ENCODE data around the gene EIF2AK2. TPM values are rescaled to one million over a fixed set of nuclear protein-coding genes. Genes with fewer than 3 reads are reported as not detected.

The EIF2AK2 gene
- total and polyA plus RNA-seq, 2 experiments from 2014 or later, result 33.8 to 35.5 TPM

DNA sequence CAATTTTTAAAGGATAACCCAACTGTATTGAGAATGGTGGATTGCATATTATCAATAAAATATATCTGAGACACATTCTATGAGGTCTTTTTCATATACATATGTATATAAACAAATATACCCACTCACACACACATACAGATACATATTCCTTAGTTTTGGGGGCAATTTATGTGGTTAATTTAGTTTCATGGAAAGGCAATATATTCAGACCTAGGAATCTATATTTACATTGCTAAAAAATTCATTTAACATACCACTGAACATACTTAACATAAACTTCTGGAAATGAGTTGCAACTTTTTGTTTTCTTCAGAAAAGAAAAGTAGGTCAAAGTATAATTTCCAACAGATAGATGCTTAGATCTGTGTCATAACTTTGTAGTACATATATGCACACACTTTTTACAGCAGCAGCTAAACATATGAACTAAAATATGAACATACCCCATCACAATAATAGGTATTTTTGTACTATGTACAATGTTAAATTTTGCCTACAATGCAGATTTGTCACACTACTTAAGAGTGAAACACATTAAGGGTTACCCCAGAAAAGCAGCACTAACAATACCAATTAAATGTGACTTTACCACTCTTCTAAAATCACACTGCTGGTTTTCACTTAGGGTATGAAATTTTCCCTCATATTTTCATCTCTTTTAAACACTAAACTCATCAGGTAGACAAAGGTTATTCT lies 95.6 kb downstream of the EIF2AK2 start (continued):
- TF ChIP-seq, protein P1, sequence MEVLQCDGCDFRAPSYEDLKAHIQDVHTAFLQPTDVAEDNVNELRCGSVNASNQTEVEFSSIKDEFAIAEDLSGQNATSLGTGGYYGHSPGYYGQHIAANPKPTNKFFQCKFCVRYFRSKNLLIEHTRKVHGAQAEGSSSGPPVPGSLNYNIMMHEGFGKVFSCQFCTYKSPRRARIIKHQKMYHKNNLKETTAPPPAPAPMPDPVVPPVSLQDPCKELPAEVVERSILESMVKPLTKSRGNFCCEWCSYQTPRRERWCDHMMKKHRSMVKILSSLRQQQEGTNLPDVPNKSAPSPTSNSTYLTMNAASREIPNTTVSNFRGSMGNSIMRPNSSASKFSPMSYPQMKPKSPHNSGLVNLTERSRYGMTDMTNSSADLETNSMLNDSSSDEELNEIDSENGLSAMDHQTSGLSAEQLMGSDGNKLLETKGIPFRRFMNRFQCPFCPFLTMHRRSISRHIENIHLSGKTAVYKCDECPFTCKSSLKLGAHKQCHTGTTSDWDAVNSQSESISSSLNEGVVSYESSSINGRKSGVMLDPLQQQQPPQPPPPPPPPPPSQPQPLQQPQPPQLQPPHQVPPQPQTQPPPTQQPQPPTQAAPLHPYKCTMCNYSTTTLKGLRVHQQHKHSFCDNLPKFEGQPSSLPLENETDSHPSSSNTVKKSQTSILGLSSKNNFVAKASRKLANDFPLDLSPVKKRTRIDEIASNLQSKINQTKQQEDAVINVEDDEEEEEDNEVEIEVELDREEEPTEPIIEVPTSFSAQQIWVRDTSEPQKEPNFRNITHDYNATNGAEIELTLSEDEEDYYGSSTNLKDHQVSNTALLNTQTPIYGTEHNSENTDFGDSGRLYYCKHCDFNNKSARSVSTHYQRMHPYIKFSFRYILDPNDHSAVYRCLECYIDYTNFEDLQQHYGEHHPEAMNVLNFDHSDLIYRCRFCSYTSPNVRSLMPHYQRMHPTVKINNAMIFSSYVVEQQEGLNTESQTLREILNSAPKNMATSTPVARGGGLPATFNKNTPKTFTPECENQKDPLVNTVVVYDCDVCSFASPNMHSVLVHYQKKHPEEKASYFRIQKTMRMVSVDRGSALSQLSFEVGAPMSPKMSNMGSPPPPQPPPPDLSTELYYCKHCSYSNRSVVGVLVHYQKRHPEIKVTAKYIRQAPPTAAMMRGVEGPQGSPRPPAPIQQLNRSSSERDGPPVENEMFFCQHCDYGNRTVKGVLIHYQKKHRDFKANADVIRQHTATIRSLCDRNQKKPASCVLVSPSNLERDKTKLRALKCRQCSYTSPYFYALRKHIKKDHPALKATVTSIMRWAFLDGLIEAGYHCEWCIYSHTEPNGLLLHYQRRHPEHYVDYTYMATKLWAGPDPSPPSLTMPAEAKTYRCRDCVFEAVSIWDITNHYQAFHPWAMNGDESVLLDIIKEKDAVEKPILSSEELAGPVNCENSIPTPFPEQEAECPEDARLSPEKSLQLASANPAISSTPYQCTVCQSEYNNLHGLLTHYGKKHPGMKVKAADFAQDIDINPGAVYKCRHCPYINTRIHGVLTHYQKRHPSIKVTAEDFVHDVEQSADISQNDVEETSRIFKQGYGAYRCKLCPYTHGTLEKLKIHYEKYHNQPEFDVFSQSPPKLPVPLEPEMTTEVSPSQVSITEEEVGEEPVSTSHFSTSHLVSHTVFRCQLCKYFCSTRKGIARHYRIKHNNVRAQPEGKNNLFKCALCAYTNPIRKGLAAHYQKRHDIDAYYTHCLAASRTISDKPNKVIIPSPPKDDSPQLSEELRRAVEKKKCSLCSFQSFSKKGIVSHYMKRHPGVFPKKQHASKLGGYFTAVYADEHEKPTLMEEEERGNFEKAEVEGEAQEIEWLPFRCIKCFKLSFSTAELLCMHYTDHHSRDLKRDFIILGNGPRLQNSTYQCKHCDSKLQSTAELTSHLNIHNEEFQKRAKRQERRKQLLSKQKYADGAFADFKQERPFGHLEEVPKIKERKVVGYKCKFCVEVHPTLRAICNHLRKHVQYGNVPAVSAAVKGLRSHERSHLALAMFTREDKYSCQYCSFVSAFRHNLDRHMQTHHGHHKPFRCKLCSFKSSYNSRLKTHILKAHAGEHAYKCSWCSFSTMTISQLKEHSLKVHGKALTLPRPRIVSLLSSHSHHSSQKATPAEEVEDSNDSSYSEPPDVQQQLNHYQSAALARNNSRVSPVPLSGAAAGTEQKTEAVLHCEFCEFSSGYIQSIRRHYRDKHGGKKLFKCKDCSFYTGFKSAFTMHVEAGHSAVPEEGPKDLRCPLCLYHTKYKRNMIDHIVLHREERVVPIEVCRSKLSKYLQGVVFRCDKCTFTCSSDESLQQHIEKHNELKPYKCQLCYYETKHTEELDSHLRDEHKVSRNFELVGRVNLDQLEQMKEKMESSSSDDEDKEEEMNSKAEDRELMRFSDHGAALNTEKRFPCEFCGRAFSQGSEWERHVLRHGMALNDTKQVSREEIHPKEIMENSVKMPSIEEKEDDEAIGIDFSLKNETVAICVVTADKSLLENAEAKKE (CRISPR knock-in tag; IDR thresholded peaks at IDR 0.05), result no peak
- no peak for TF ChIP-seq NANOG (IDR thresholded peaks at IDR 0.05; ENCODE audit: borderline replicate concordance)
- TF ChIP-seq CREB1 (CRISPR knock-in tag; IDR thresholded peaks at IDR 0.05; ENCODE audit: low read depth), result no peak
- TF ChIP-seq ZNF331 (CRISPR knock-in tag; IDR thresholded peaks at IDR 0.05; ENCODE audit: low read depth), result no peak
- no peak for TF ChIP-seq STAT1 (IDR thresholded peaks at IDR 0.05; ENCODE audit: unreplicated experiment)
- TF ChIP-seq ZNF114 (CRISPR knock-in tag; IDR thresholded peaks at IDR 0.05), result no peak
- no peak for TF ChIP-seq POLR2AphosphoS5 (IDR thresholded peaks at IDR 0.05; ENCODE audit: low read depth)
- TF ChIP-seq JUNB (IDR thresholded peaks at IDR 0.05; ENCODE audit: unreplicated experiment), result no peak

DNA sequence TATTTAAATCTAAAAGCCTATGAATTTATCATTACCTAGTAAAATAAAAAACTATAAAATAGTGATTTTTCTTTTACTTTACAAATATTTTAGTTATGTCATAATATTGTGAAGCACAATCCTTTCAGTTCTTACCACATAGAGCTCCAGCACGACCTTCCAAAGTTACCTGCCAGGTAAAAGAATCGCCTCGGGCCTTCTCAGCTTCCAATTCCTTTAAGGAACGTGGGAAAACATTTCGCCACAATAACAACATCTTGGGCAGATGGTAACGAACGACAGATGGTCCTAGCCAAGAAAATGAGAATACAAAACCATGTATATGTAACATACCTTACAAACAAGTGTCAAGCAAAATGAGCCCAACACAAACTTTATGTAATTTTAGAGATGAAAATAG lies 96.3 kb downstream of the EIF2AK2 start:
- no peaks in the 10 kb centered on the region for H3F3A ChIP-seq (replicated peaks; ENCODE audit: low read depth)
- no peak overlapping the region for H3K4me3 ChIP-seq
- H3K36me3 ChIP-seq (ENCODE audit: insufficient read depth), result peaks cover 5% of the 10 kb centered on the region; the same call in 1 of the 2 replicates
- H3K27me3 ChIP-seq (ENCODE audit: insufficient read depth), result no peaks in the 10 kb centered on the region
- no peaks in the 10 kb centered on the region for H3K4me1 Mint-ChIP-seq
- DNase-seq (ENCODE audit: low spot score) (no peak), ATAC-seq (no peak)
- H3K79me2 ChIP-seq (replicated peaks; ENCODE audit: insufficient read depth), result no peaks in the 10 kb centered on the region
- no peak overlapping the region for H3K4me2 ChIP-seq
- no peaks in the 10 kb centered on the region for H3K4me1 ChIP-seq (ENCODE audit: insufficient read depth)
- no peaks in the 10 kb centered on the region for H3K9me2 ChIP-seq (ENCODE audit: insufficient read depth)
- H3K9me3 Mint-ChIP-seq, result no peaks in the 10 kb centered on the region
- H3K27ac Mint-ChIP-seq, result no peak overlapping the region
- H3K27ac ChIP-seq (ENCODE audit: low read depth), result no peak overlapping the region
- H3K4me3 Mint-ChIP-seq, result no peak overlapping the region
- peaks cover 3% of the 10 kb centered on the region; the same call in 2 of the 3 replicates for H3K36me3 Mint-ChIP-seq (ENCODE audit: low read depth)
- H3K27me3 Mint-ChIP-seq (ENCODE audit: insufficient read depth, low read depth, poor library complexity), result no peaks in the 10 kb centered on the region
- H4K20me1 ChIP-seq (replicated peaks; ENCODE audit: insufficient read depth), result no peaks in the 10 kb centered on the region
- H2AFZ ChIP-seq, result no peak overlapping the region
- TF ChIP-seq ZNF114 (CRISPR knock-in tag; IDR thresholded peaks at IDR 0.05) (no peak), JUNB (IDR thresholded peaks at IDR 0.05; ENCODE audit: unreplicated experiment) (no peak), POLR2AphosphoS5 (IDR thresholded peaks at IDR 0.05; ENCODE audit: low read depth) (no peak), ZNF331 (CRISPR knock-in tag; IDR thresholded peaks at IDR 0.05; ENCODE audit: low read depth) (no peak)
- TF ChIP-seq, protein P1 (CRISPR knock-in tag; IDR thresholded peaks at IDR 0.05), result no peak
